Measurements from ENCODE around the gene CLEC4G. TPM values are rescaled to one million over a fixed set of nuclear protein-coding genes. Genes with fewer than 3 reads are reported as not detected.

CLEC4G gene
- total RNA-seq, 2 experiments from 2014 or later: not detected

DNA sequence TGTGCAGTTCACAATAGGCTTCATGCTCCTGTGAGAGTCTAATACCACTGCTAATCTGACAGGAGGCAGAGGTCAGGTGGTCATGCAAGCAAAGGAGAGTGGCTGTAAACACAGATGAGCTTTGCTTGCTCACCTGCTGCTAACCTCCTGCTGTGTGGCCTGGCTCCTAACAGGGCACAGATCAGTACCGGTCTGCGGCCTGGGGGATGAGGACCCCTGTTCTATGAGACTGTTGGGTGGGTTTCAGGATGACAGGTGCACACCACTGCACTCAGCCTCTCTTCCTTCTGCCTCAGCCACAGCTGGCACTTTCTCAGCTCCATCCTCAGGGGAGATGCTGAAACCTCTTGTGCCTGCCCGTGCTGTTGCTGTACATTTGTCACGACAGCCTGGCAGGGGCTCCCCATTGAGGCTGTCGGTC is 9.7 kb downstream of the CLEC4G start:
- TF ChIP-seq, protein P1, sequence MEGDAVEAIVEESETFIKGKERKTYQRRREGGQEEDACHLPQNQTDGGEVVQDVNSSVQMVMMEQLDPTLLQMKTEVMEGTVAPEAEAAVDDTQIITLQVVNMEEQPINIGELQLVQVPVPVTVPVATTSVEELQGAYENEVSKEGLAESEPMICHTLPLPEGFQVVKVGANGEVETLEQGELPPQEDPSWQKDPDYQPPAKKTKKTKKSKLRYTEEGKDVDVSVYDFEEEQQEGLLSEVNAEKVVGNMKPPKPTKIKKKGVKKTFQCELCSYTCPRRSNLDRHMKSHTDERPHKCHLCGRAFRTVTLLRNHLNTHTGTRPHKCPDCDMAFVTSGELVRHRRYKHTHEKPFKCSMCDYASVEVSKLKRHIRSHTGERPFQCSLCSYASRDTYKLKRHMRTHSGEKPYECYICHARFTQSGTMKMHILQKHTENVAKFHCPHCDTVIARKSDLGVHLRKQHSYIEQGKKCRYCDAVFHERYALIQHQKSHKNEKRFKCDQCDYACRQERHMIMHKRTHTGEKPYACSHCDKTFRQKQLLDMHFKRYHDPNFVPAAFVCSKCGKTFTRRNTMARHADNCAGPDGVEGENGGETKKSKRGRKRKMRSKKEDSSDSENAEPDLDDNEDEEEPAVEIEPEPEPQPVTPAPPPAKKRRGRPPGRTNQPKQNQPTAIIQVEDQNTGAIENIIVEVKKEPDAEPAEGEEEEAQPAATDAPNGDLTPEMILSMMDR (IDR thresholded peaks at IDR 0.05): no peak
- Mint-ChIP-seq H3K27me3 (peaks cover 4% of the 10 kb centered on the region), H3K4me3 (no peak overlapping the region), H3K9me3 (no peaks in the 10 kb centered on the region), H3K36me3 (ENCODE audit: low read depth) (no peaks in the 10 kb centered on the region), H3K4me1 (ENCODE audit: low read depth) (peaks cover 7% of the 10 kb centered on the region), H3K27ac (no peak overlapping the region)
- intact Hi-C loops (cut with micrococcal nuclease): no loop called here
- DNase-seq (no peak), ATAC-seq (no peak)
- ChIA-PET POLR2A (interaction anchor here (1.0 kb wide), 1 partner anchor 8 kb away, joined by 4 read pairs; no protein-coding TSS in a partner anchor), CTCF (no interaction called here)

- DNase-seq (no peak), ATAC-seq (no peak)
- TF ChIP-seq, protein P1 (IDR thresholded peaks at IDR 0.05): no peak
- H3K9me3 Mint-ChIP-seq: peaks cover 7% of the 10 kb centered on the region
- no peak overlapping the region for H3K27ac Mint-ChIP-seq
- no peak overlapping the region for H3K4me3 Mint-ChIP-seq
- H3K27me3 Mint-ChIP-seq: no peaks in the 10 kb centered on the region
- intact Hi-C loops (cut with micrococcal nuclease): no loop called here
- POLR2A ChIA-PET: interaction anchor here (0.5 kb wide), 1 partner anchor 11 kb away, joined by 3 read pairs; no protein-coding TSS in a partner anchor
- CTCF ChIA-PET: interaction anchor here (1.1 to 1.5 kb wide), 2 partner anchors 40 to 80 kb away, joined by 3 to 6 read pairs; partner anchors contain the start of gene TRAPPC5
- no peaks in the 10 kb centered on the region for H3K36me3 Mint-ChIP-seq (ENCODE audit: low read depth)
- peaks cover 10% of the 10 kb centered on the region for H3K4me1 Mint-ChIP-seq (ENCODE audit: low read depth)
Observed at GRCh38 chr19:7720351-7720750, 11.6 kb downstream of the CLEC4G start.

DNA sequence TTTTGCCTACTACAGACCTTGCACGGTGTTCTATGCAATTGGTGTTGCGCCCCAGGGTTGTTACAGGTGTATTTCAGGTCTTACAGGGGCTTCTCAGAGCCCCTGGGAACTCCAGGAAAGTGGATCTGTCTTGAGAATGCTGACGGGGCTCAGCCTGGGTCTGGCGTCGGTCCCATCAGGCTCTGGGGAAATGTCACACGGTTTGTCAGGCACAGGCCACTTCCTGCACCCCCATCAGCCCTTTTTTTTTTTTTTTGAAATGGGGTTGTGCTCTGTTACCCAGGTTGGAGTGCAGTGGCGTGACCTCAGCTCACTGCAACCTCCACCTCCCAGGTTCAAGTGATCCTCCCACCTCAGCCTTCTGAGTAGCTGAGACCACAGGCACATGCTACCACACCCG is 13.2 kb downstream of the CLEC4G start:
- ATAC-seq (peak; percentile 78), DNase-seq (peak; percentile 37)
- H3K36me3 Mint-ChIP-seq (ENCODE audit: low read depth): no peaks in the 10 kb centered on the region
- H3K9me3 Mint-ChIP-seq: peaks cover 7% of the 10 kb centered on the region
- H3K27ac Mint-ChIP-seq: peak overlapping the region; percentile 76
- ChIA-PET POLR2A (interaction anchor here (0.7 kb wide), 1 partner anchor 643 kb away, joined by 3 read pairs; no protein-coding TSS in a partner anchor), CTCF (interaction anchor here (0.7 to 1.5 kb wide), 2 partner anchors 38 to 150 kb away, joined by 3 to 6 read pairs; partner anchors contain the start of gene TRAPPC5)
- H3K4me3 Mint-ChIP-seq: no peak overlapping the region
- TF ChIP-seq, protein P1 (IDR thresholded peaks at IDR 0.05): no peak
- peaks cover 16% of the 10 kb centered on the region for H3K4me1 Mint-ChIP-seq (ENCODE audit: low read depth)
- intact Hi-C loops (cut with micrococcal nuclease): no loop called here
- H3K27me3 Mint-ChIP-seq: no peaks in the 10 kb centered on the region

- peaks cover 16% of the 10 kb centered on the region for H3K4me1 Mint-ChIP-seq (ENCODE audit: low read depth)
- H3K4me3 Mint-ChIP-seq: no peak overlapping the region
- TF ChIP-seq, protein P1 (IDR thresholded peaks at IDR 0.05): no peak
- H3K9me3 Mint-ChIP-seq: peaks cover 7% of the 10 kb centered on the region
- CTCF ChIA-PET: no interaction called here
- no peak for DNase-seq
- no peaks in the 10 kb centered on the region for H3K27me3 Mint-ChIP-seq
- intact Hi-C loops (cut with micrococcal nuclease): no loop called here
- ATAC-seq: no peak
- no peak overlapping the region for H3K27ac Mint-ChIP-seq
- POLR2A ChIA-PET: interaction anchor here (1.0 kb wide), 1 partner anchor 31 kb away, joined by 3 read pairs; the partner anchor contains the start of gene CD209
- no peaks in the 10 kb centered on the region for H3K36me3 Mint-ChIP-seq (ENCODE audit: low read depth)
Observed at GRCh38 chr19:7716762-7717161, 15.1 kb downstream of the CLEC4G start.

GRCh38 chr19:7715671-7716070 is 16.2 kb downstream of the CLEC4G start:
- POLR2A ChIA-PET: no interaction called here

More at GRCh38 chr19:7715671-7716070, 16.2 kb downstream of the CLEC4G start:
- Mint-ChIP-seq H3K27me3 (no peaks in the 10 kb centered on the region), H3K4me1 (ENCODE audit: low read depth) (peaks cover 16% of the 10 kb centered on the region), H3K4me3 (no peak overlapping the region), H3K36me3 (ENCODE audit: low read depth) (no peaks in the 10 kb centered on the region), H3K9me3 (peaks cover 7% of the 10 kb centered on the region), H3K27ac (no peak overlapping the region)
- TF ChIP-seq, protein P1 (IDR thresholded peaks at IDR 0.05): no peak
- CTCF ChIA-PET: no interaction called here
- ATAC-seq (no peak), DNase-seq (no peak)
- intact Hi-C loops (cut with micrococcal nuclease): no loop called here
